ENCODE measurements around the gene SYNDIG1L. TPM values are rescaled to one million over a fixed set of nuclear protein-coding genes. Genes with fewer than 3 reads are reported as not detected.

The SYNDIG1L gene
- total and polyA plus RNA-seq, 8 donors, result not detected

DNA sequence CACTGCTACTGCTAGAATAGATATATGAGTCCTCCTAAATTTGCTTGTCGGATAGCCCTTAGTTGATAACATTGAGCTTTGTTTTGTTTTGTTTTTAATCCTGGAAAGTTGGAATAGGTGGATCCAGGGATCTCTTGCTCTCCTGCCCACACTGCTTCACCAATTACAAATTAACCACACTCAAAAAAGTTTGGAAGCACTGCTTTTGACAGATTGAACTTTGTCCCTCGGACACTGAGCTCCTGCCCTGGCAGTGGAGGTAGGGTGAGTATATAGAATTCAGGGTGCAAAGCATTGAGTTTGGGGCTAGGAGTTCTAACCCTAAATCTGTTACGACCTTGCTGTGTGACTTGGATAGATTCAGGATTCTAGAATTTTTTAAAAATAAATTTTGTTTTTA is 15.1 kb upstream of the SYNDIG1L start:
- Histone ChIP-seq H3K9me3 (no peaks in the 10 kb centered on the region), H3K4me1 (no peaks in the 10 kb centered on the region), H3K4me3 (no peak overlapping the region), H3K36me3 (no peaks in the 10 kb centered on the region), H3K27me3 (peaks cover 0 to 4% (median 0%) of the 10 kb centered on the region in 3 donors), H3K27ac (no peak overlapping the region)
- no peak for DNase-seq
- intact Hi-C loops (cut with DNase I; ENCODE audit: low total_unique reads), result no loop called here
- TF ChIP-seq EP300 (IDR thresholded peaks at IDR 0.05), result no peak
- TF ChIP-seq POLR2A (IDR thresholded peaks at IDR 0.05), result no peak
- TF ChIP-seq POLR2AphosphoS5 (IDR thresholded peaks at IDR 0.05), result no peak
- TF ChIP-seq, protein P1, sequence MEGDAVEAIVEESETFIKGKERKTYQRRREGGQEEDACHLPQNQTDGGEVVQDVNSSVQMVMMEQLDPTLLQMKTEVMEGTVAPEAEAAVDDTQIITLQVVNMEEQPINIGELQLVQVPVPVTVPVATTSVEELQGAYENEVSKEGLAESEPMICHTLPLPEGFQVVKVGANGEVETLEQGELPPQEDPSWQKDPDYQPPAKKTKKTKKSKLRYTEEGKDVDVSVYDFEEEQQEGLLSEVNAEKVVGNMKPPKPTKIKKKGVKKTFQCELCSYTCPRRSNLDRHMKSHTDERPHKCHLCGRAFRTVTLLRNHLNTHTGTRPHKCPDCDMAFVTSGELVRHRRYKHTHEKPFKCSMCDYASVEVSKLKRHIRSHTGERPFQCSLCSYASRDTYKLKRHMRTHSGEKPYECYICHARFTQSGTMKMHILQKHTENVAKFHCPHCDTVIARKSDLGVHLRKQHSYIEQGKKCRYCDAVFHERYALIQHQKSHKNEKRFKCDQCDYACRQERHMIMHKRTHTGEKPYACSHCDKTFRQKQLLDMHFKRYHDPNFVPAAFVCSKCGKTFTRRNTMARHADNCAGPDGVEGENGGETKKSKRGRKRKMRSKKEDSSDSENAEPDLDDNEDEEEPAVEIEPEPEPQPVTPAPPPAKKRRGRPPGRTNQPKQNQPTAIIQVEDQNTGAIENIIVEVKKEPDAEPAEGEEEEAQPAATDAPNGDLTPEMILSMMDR (IDR thresholded peaks at IDR 0.05), result no peak
- 65 to 79% (median 71%) methylated on average over 3 of the region's 3 CpGs for WGBS, 5 donors

DNA sequence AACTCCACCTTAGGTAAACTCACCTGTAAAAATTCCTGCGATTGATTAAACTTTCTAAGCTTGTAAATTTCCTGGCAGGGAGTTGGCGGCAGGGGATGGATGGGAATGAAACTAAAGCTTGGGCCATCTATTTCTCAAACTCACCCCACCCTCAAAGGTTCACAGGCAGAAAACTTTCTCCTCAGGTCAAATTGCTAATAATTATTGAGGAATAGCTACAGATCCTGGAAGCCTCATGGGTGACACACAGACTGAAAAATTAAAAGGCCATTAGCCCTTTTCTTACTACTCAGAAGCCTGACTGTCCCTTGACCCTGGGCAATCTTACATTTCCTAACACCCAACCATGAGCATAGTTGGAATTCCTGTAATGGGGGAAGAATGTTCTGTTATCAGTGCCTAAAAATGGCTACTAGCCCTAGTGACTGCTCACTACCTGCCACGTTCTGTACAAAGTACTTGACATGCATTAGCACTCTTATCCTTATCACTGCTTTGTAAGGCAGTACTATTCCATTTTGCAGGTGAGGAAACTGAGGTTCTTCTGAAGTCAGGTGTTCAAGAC is 12.4 kb upstream of the SYNDIG1L start:
- H3K9me3 ChIP-seq, result no peaks in the 10 kb centered on the region
- intact Hi-C loops (cut with DNase I; ENCODE audit: low total_unique reads), result no loop called here
- H3K27ac ChIP-seq, result no peak overlapping the region
- no peaks in the 10 kb centered on the region for H3K36me3 ChIP-seq
- TF ChIP-seq POLR2AphosphoS5 (IDR thresholded peaks at IDR 0.05) (no peak), EP300 (IDR thresholded peaks at IDR 0.05) (no peak), POLR2A (IDR thresholded peaks at IDR 0.05) (no peak)
- TF ChIP-seq, protein P1 (IDR thresholded peaks at IDR 0.05), result no peak
- DNase-seq, result no peak
- H3K4me1 ChIP-seq, result no peaks in the 10 kb centered on the region
- H3K27me3 ChIP-seq, result peaks cover 0 to 4% (median 0%) of the 10 kb centered on the region in 3 donors
- WGBS, 5 donors, result 29 to 56% (median 39%) methylated on average over 3 of the region's 3 CpGs
- H3K4me3 ChIP-seq, result no peak overlapping the region

DNA sequence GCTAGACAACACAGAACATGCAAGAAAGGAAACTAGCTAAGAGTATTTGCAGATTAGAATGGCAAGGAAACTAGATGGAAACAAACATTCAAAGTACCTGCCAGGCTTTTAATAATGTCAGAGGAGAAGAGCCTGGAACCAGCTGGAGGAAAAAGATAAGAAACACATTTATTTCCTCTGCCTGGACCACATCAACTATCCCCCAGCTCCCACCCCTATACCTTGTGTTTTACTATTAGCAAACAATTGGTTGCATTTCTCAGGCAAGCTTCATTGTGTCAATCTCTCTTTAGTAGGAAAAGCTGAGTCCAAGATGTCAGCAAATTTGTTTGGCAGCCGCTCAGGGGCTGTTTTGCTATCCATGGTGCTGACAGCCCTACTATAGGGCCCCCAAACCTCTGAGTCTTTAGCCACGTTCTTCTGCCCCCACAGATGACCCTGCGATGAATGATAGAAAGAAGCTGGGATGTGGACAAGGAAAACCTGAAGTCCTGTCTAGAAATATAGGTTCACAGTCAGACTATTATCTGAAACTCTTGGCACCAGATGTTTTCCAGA is 11.6 kb upstream of the SYNDIG1L start:
- H3K9me3 ChIP-seq, result no peaks in the 10 kb centered on the region
- no peaks in the 10 kb centered on the region for H3K4me1 ChIP-seq
- DNase-seq, result peak in 1 of 2 donors; percentile 23
- H3K27me3 ChIP-seq, result peaks cover 0 to 4% (median 0%) of the 10 kb centered on the region in 3 donors
- 12 to 23% (median 17%) methylated on average over 3 of the region's 3 CpGs for WGBS, 5 donors
- no peak overlapping the region for H3K27ac ChIP-seq
- H3K4me3 ChIP-seq, result no peak overlapping the region
- H3K36me3 ChIP-seq, result no peaks in the 10 kb centered on the region
- intact Hi-C loops (cut with DNase I; ENCODE audit: low total_unique reads), result no loop called here
- TF ChIP-seq POLR2AphosphoS5 (IDR thresholded peaks at IDR 0.05), result no peak
- TF ChIP-seq, protein P1 (IDR thresholded peaks at IDR 0.05), result no peak

DNA sequence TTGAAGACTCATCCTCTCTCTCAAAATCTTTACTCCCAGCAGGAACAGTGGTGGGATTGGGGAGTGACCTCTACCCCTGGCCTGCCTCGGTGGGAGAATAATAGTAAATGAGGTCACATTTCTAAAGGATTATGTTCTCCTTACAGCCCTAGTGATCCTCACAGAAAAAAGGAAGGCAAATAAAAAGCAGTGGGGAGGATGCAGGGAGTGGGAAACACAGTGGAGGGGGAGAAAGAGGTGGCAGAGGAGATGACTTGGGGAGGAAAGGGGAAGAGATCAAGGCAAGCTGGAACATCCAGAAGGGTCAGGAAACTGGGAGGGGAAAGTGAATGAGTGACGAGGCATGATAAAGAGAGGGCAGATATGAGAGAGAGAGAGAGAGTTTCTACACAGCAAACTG is 8.3 kb upstream of the SYNDIG1L start:
- no peak for DNase-seq
- TF ChIP-seq POLR2AphosphoS5 (IDR thresholded peaks at IDR 0.05), result no peak
- no peak for TF ChIP-seq EP300 (IDR thresholded peaks at IDR 0.05)
- no peak for TF ChIP-seq POLR2A (IDR thresholded peaks at IDR 0.05)
- TF ChIP-seq, protein P1 (IDR thresholded peaks at IDR 0.05), result no peak

More for the DNA sequence above, 8.3 kb upstream of the SYNDIG1L start:
- Histone ChIP-seq H3K27ac (no peak overlapping the region), H3K9me3 (no peaks in the 10 kb centered on the region), H3K4me1 (no peaks in the 10 kb centered on the region), H3K27me3 (peaks cover 0 to 4% (median 0%) of the 10 kb centered on the region in 3 donors), H3K36me3 (no peaks in the 10 kb centered on the region), H3K4me3 (no peak overlapping the region)
- WGBS, 5 donors, result 14 to 28% (median 22%) methylated on average over 2 of the region's 2 CpGs
- intact Hi-C loops (cut with DNase I; ENCODE audit: low total_unique reads), result no loop called here

Measured in stomach (tissue), 9 donors.